Measurements from ENCODE around the gene CD1C.
"Not testable (repeated sequence)": the region's sequence is repeated elsewhere in the genome, so short reads cannot be mapped to it uniquely, and the experiment has no call there.

CD1C gene

DNA sequence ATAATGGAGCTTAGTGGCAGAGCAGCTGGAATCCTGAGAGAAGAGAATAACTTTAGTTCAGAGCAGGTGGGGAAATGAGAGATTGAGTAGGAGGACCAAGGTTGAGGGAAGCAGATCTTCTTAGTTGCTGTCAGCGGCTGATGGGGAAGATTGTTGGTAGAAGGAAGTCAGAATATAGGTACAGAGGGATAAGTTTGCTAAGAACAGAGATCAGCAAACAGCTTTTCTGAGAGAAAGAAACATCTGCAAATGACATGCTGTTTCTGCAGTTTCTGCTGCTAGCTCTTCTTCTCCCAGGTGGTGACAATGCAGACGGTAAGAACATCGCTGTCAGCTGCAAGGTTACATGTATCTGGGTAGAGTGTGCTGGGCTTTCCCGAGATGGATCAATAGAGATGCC lies at the start of gene CD1C:
Gene CD1C (plus strand): TSS at position 113 of the 400 bp plus-strand sequence. CDS start 142 bp downstream, at position 255.
- FAIRE-seq (no peak), DNase-seq (ENCODE audit: insufficient read length, low spot score) (no peak)
- no peak for TF ChIP-seq POLR2A (IDR thresholded peaks at IDR 0.05; ENCODE audit: low read depth, low read length)

DNA sequence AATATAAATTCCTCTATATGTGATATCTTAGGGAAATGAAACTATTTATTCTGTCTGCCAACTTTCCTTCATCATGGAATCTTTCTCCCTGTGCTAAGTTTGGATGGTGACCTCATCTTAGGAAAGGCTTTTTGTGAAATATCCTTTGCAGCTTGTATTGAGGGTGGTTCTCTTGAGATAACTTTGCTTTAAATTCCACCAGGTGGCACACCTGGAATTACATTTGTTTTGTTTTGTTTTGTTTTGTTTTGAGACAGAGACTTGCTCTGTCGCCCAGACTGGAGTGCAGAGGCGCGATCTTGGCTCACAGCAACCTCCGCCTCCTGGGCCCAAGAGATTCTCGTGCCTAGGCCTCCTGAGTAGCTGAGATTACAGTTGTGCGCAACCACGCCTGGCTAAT lies 43.1 kb upstream of the CD1C start:
- FAIRE-seq: no peak
- TF ChIP-seq POLR2A (IDR thresholded peaks at IDR 0.05; ENCODE audit: low read depth, low read length): no peak
- DNase-seq (ENCODE audit: insufficient read length, low spot score): no peak

DNA sequence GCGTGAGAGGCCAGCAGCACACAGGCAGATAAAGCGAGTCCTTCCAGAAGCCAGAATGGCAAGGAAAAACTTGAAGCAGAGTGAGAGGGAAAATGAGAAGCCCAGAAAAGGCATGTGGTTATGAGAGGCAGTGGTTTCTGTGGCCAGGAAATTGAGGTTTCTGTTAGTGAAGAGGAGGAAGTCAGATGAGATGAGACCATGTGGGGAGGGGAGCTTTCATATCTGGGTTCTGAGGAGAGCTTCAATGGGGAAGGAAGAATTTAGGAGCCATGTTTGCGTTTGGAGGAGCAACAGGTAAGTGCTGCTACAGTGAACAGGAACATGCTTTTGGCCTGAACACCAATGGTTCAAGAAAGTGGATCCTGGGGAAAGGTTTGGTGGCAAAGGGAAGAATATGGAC lies 41.6 kb upstream of the CD1C start:
- FAIRE-seq (no peak), DNase-seq (ENCODE audit: insufficient read length, low spot score) (no peak)
- TF ChIP-seq POLR2A (IDR thresholded peaks at IDR 0.05; ENCODE audit: low read depth, low read length): no peak

- DNase-seq (ENCODE audit: insufficient read length, low spot score): no peak
- no peak for FAIRE-seq
Measured at GRCh38 chr1:158248771-158249170, 41.0 kb upstream of the CD1C start.

GRCh38 chr1:158249646-158250045 lies 40.1 kb upstream of the CD1C start:
- DNase-seq (ENCODE audit: insufficient read length, low spot score): no peak
- TF ChIP-seq POLR2A (IDR thresholded peaks at IDR 0.05; ENCODE audit: low read depth, low read length): no peak
- no peak for FAIRE-seq

More at GRCh38 chr1:158248771-158249170, 41.0 kb upstream of the CD1C start:
- no peak for TF ChIP-seq POLR2A (IDR thresholded peaks at IDR 0.05; ENCODE audit: low read depth, low read length)

- DNase-seq (ENCODE audit: insufficient read length, low spot score): no peak
- FAIRE-seq: no peak
- no peak for TF ChIP-seq POLR2A (IDR thresholded peaks at IDR 0.05; ENCODE audit: low read depth, low read length)
Measured at GRCh38 chr1:158251163-158251562, 38.6 kb upstream of the CD1C start.

GRCh38 chr1:158255656-158256055 lies 34.1 kb upstream of the CD1C start:
- no peak for FAIRE-seq
- no peak for TF ChIP-seq POLR2A (IDR thresholded peaks at IDR 0.05; ENCODE audit: low read depth, low read length)
- no peak for DNase-seq (ENCODE audit: insufficient read length, low spot score)

DNA sequence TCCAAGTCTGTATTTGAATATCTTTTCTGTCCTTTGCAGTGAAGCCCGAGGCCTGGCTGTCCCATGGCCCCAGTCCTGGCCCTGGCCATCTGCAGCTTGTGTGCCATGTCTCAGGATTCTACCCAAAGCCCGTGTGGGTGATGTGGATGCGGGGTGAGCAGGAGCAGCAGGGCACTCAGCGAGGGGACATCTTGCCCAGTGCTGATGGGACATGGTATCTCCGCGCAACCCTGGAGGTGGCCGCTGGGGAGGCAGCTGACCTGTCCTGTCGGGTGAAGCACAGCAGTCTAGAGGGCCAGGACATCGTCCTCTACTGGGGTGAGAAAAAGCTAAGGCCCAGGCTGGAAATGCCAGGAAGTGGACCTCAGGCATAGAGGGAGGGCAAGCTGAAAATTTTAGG lies 33.0 kb upstream of the CD1C start:
- not testable (repeated sequence) for FAIRE-seq; DNase-seq (ENCODE audit: insufficient read length, low spot score)

GRCh38 chr1:158257888-158258287 lies 31.8 kb upstream of the CD1C start:
- no peak for DNase-seq (ENCODE audit: insufficient read length, low spot score)
- FAIRE-seq: no peak
- TF ChIP-seq POLR2A (IDR thresholded peaks at IDR 0.05; ENCODE audit: low read depth, low read length): no peak

- DNase-seq (ENCODE audit: insufficient read length, low spot score) (no peak), FAIRE-seq (no peak)
- TF ChIP-seq POLR2A (IDR thresholded peaks at IDR 0.05; ENCODE audit: low read depth, low read length): no peak
Measured at GRCh38 chr1:158259117-158259516, 30.6 kb upstream of the CD1C start.

DNA sequence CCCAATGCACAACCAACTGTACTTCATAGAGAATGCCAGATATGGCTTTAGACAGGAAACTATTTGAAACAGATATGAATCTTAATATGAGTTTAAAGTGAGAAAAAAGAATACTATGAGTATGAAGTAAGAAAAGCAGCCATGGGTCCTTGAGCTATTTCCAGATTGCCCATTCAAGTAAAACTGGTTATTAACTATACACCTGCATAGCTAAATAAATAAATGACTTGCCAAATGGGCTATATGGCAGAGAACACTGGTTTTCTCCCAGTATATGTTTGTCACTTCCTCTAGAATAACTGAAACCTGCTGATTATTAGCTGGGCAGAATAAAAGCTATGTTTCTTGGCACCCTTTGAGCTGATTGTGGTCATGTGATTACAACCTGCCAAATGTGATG lies 17.0 kb upstream of the CD1C start:
- TF ChIP-seq POLR2A (IDR thresholded peaks at IDR 0.05; ENCODE audit: low read depth, low read length): no peak
- FAIRE-seq (no peak), DNase-seq (ENCODE audit: insufficient read length, low spot score) (no peak)

DNA sequence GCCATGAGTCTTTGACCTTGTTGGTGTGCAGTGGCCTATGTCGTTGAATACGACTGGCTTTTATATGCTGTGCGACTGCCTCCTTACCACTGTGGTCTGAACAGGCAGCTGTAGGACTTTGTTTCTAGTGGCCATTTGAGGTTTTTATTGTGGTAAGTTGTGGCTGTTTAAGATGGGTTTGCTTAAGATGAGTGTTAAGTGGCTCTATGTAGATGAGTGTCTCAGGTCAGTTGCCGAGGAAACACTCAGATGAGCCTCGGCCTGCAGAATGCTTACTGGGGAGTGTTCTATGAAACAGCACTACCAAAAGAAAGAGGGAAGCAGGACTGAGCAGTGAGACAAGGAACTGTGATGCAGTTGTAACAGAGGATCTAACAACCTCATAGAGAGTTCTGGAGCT lies 14.9 kb upstream of the CD1C start:
- FAIRE-seq (no peak), DNase-seq (ENCODE audit: insufficient read length, low spot score) (no peak)
- no peak for TF ChIP-seq POLR2A (IDR thresholded peaks at IDR 0.05; ENCODE audit: low read depth, low read length)

DNA sequence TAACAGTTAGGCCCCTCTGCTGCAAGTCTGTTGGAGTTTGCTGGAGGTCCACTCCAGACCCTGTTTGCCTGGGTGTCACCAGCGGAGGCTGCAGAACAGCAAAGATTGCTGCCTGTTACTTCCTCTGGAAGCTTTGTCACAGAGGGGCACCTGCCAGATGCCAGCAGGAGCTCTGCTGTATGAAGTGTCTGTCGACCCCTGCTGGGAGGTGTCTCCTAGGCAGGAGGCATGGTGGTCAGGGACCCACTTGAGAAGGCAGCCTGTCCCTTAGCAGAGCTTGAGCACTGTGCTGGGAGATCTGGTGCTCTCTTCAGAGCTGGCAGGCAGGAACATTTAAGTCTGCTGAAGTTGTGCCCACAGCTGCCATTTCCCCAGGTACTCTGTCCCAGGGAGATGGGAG lies 7.3 kb upstream of the CD1C start:
- FAIRE-seq; DNase-seq (ENCODE audit: insufficient read length, low spot score): not testable (repeated sequence)

GRCh38 chr1:158283965-158284364 lies 5.8 kb upstream of the CD1C start:
- no peak for TF ChIP-seq POLR2A (IDR thresholded peaks at IDR 0.05; ENCODE audit: low read depth, low read length)
- DNase-seq (ENCODE audit: insufficient read length, low spot score): no peak
- no peak for FAIRE-seq

DNA sequence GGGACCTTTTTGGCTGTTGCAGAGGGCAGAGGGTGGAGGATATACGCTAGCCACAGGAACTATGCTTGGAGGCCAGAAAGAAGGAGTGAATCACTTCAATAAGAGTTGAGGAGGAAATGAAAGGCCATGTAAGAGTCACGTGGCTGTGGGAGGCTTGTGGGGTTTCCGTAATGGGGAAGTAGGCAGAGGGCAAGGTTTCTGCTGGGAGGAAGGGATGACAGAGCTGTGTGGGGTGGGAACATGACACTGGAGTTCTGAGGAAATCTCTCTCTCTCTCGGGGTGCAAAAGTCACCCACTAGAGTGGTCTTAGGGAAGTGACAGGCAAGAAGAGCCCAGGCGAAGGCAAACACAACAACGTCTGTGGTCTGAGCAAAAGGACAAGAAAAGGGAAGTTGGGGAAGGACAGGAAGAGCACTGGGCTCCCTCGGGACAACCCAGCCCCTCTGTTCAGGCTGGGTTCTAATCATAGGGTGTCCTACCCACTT lies 3.9 kb upstream of the CD1C start:
- no peak for TF ChIP-seq POLR2A (IDR thresholded peaks at IDR 0.05; ENCODE audit: low read depth, low read length)
- no peak for DNase-seq (ENCODE audit: insufficient read length, low spot score)
- no peak for FAIRE-seq

DNA sequence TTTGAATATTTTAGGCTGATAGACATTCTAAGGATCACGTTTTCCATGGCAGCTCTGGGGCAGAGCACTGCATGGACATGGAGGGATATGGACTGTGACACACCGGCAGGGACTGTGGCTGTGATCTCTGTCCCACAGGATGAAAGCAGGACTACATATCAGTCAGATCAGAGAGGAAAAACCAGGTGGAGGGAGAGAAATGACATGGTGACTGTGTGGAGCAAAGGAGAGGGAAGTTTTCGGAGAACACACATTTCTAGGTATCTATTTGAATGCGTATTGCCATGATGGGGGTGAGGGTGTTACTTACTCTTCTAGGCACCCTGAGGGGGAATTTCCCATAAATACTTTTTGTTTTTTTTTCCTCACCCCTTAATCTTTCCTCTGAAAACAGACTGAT lies 3.2 kb upstream of the CD1C start:
- no peak for TF ChIP-seq POLR2A (IDR thresholded peaks at IDR 0.05; ENCODE audit: low read depth, low read length)
- DNase-seq (ENCODE audit: insufficient read length, low spot score): no peak
- no peak for FAIRE-seq
